Measurements from ENCODE around the gene GPC5.

GRCh38 chr13:92179223-92179622, 780.8 kb downstream of the GPC5 start:
- TF ChIP-seq CTCF (IDR thresholded peaks at IDR 0.05 in 4 of 5, conservative IDR thresholded peaks at IDR 0.05 in 1 of 5) (no peak), POLR2A (IDR thresholded peaks at IDR 0.05) (no peak)

All from gastrocnemius medialis (tissue), 4 donors.